SU-DHL-6 (cell line): ENCODE measurements around the gene FAM163A.

ENCODE experiments used
- EZH2phosphoT487 ChIP-seq: fragments of 200-600 bp; sonication (generic), shearing (Covaris generic); conservative IDR thresholded peaks from 2 replicates; pipeline ENCODE4 v1.6.1; 2018; ENCODE audit warnings: mild to moderate bottlenecking, antibody characterized with exemption, low read length, moderate library complexity, mixed read lengths
- TF ChIP-seq, protein P1 (sequence below): fragments of 200-600 bp; sonication (generic); IDR thresholded peaks from one replicate; pipeline ENCODE4 v1.5.1; 2017; ENCODE audit warnings: antibody characterized with exemption, mild to moderate bottlenecking, low read length, moderate library complexity; ENCODE audit not compliant: insufficient read depth, poor library complexity, severe bottlenecking

DNA sequence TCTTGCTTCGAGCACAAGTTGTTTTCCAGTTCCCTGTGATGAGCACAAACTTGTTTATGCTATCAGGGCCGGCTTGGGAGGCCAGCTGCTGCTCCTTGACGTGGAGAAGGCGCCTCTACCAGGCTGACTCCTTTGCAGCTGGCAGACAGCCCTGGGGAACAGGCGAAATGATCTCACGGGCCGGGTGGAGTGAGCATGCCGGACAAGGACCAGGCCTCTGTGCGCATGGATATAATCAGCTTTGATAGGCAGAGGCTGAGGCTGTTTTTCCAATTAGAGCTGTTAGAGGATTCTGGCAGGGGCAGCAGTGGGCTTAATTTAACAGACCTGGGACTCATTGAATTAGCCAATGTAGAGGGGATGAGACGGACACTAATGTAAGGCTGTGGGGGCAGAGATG is 38.9 kb downstream of the FAM163A start:
- TF ChIP-seq, protein P1, sequence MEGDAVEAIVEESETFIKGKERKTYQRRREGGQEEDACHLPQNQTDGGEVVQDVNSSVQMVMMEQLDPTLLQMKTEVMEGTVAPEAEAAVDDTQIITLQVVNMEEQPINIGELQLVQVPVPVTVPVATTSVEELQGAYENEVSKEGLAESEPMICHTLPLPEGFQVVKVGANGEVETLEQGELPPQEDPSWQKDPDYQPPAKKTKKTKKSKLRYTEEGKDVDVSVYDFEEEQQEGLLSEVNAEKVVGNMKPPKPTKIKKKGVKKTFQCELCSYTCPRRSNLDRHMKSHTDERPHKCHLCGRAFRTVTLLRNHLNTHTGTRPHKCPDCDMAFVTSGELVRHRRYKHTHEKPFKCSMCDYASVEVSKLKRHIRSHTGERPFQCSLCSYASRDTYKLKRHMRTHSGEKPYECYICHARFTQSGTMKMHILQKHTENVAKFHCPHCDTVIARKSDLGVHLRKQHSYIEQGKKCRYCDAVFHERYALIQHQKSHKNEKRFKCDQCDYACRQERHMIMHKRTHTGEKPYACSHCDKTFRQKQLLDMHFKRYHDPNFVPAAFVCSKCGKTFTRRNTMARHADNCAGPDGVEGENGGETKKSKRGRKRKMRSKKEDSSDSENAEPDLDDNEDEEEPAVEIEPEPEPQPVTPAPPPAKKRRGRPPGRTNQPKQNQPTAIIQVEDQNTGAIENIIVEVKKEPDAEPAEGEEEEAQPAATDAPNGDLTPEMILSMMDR: no peak
- no peak for TF ChIP-seq EZH2phosphoT487
